ENCODE results near the gene GABRB2.
"Not testable (repeated sequence)": the region's sequence is repeated elsewhere in the genome, so short reads cannot be mapped to it uniquely, and the experiment has no call there.

GABRB2 gene

DNA sequence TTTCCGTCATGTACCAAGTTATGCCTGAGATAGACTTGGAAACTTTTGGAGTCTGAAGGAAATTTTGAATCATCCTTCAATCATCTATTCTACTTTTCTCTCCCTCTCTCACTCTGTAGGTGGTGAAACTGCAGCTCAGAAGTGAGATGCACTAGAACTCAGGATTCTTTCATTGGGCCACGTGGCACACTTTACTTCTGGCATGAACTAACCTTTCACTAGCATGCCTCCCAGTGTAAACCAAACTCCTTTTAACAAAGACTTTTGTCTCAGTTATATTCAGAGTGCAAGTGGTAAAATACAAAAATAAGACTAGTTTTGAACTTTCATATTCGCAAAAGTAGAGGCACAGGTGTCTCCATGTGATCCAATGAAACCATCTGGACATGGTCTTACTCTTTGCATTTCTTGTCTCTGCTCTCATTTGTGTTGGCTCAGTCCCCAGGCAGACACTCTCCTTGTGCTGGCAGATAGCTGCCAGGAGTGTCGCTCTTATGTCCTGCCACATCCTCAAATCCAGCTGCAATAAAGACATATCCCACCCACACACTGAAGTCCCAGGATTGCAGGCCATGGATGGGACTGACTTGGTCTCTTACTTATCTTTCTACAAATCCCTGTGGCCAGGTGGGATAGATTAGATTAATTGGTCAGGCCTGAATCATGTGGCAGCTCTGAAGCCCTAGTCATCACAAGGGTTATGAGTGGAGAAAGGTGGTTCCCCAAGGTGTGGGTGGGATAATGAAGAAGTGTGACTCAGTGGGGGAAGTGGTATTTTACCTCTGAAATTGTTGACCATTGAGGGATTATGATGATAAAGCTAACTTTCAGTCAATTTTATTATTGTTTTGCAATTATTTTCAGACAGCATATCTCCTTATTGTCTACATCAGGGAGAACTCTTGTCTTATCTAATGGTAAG lies 267.5 kb downstream of the GABRB2 start:
- H3K27me3 ChIP-seq (ENCODE audit: control insufficient read depth, insufficient read depth, low read length) = no peaks in the 10 kb centered on the region
- H3K36me3 ChIP-seq (ENCODE audit: control insufficient read depth, insufficient read depth, low read length) = no peaks in the 10 kb centered on the region
- no peaks in the 10 kb centered on the region for H3K4me1 ChIP-seq (ENCODE audit: control insufficient read depth, insufficient read depth, low read length)
- no peak overlapping the region for H3K9ac ChIP-seq (ENCODE audit: low read length)
- no peak overlapping the region for H3K27ac ChIP-seq (ENCODE audit: low read depth, low read length)
- no peak overlapping the region for H3K4me3 ChIP-seq (ENCODE audit: low read length)

DNA sequence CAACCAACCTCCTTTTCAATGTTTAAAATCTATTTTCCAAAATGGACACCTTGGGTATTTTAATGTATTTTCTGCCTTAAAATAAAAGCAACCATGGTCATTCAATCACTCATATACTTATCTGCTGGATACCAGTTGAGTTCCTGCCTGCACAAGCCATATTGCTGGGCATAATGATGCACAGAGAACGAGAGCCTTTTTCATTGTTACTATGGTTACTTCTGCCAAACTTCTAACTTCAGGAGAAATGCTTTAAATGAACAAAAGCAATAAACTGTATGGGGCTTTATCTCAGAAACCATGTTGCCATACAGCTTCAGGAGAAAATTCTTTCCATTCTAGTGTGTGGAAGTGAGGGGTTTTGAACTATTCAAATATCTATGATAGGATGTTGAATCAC lies 269.5 kb downstream of the GABRB2 start:
- Histone ChIP-seq H3K36me3 (ENCODE audit: control insufficient read depth, insufficient read depth, low read length) (no peaks in the 10 kb centered on the region), H3K9ac (ENCODE audit: low read length) (no peak overlapping the region), H3K27ac (ENCODE audit: low read depth, low read length) (no peak overlapping the region), H3K27me3 (ENCODE audit: control insufficient read depth, insufficient read depth, low read length) (no peaks in the 10 kb centered on the region), H3K4me3 (ENCODE audit: low read length) (no peak overlapping the region), H3K4me1 (ENCODE audit: control insufficient read depth, insufficient read depth, low read length) (no peaks in the 10 kb centered on the region)

DNA sequence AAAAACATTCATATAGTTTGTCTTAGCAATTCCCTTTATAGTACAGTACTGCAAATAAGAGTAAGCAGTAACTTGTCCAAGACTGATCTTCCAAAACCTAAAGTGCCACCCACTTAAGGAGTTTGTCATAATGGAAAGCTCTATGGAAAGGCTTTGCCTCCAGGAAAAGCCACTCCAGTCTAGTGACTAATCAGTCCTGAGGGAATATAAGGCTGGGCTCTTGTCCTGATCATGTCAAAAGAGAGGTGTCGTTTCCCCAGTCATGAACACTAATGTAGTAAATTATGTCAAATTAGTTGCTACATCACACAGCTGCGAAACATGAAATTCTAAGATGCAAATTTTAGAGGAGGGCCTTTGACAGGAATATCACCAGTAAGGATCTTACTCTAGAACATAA lies 271.6 kb downstream of the GABRB2 start:
- Histone ChIP-seq H3K9ac (ENCODE audit: low read length) (no peak overlapping the region), H3K36me3 (ENCODE audit: control insufficient read depth, insufficient read depth, low read length) (no peaks in the 10 kb centered on the region), H3K4me1 (ENCODE audit: control insufficient read depth, insufficient read depth, low read length) (no peaks in the 10 kb centered on the region), H3K27me3 (ENCODE audit: control insufficient read depth, insufficient read depth, low read length) (no peaks in the 10 kb centered on the region), H3K27ac (ENCODE audit: low read depth, low read length) (no peak overlapping the region), H3K4me3 (ENCODE audit: low read length) (no peak overlapping the region)

DNA sequence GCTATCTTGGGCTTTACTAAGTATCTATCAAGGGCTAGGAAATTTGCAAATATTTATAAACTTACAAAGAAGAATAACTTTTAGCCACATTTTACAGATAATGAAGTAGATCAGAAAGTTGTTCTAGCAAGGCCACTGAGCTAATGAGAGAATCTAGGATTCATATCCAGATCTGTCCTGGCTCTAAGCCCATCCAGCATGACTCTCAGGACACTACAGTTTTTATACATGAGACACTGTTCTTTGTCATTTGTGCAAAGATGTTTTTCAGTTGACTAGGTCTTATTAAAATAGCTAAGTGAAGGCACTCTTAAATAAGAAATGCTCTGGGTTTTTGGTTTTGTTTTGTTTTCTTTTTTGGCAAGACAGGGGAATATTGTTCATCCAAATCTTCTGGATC lies 273.1 kb downstream of the GABRB2 start:
- no peaks in the 10 kb centered on the region for H3K27me3 ChIP-seq (ENCODE audit: control insufficient read depth, insufficient read depth, low read length)
- no peak overlapping the region for H3K27ac ChIP-seq (ENCODE audit: low read depth, low read length)
- no peak overlapping the region for H3K4me3 ChIP-seq (ENCODE audit: low read length)
- no peaks in the 10 kb centered on the region for H3K4me1 ChIP-seq (ENCODE audit: control insufficient read depth, insufficient read depth, low read length)
- H3K9ac ChIP-seq (ENCODE audit: low read length) = no peak overlapping the region
- H3K36me3 ChIP-seq (ENCODE audit: control insufficient read depth, insufficient read depth, low read length) = no peaks in the 10 kb centered on the region

DNA sequence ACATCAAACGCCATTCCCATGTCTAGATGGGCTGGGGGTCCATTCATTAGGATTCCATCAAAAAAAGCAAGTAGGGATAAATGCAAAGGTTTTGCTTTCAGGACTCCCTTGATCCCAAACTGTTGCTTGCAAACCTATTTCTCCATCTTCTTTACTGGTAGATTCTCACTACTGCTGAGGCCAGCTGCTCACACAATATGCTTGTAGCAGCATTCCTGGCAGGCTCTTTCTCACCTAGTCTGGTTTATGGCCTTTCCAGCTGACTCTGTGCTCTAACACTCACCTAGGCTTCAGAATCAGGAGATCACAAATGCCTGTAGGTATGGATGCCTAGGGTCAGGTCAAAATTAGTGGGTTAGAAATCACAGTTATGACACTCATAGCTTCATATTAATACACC lies 274.7 kb downstream of the GABRB2 start:
- H3K27ac ChIP-seq (ENCODE audit: low read depth, low read length) = no peak overlapping the region
- no peaks in the 10 kb centered on the region for H3K27me3 ChIP-seq (ENCODE audit: control insufficient read depth, insufficient read depth, low read length)
- H3K9ac ChIP-seq (ENCODE audit: low read length) = no peak overlapping the region
- H3K4me3 ChIP-seq (ENCODE audit: low read length) = no peak overlapping the region
- H3K4me1 ChIP-seq (ENCODE audit: control insufficient read depth, insufficient read depth, low read length) = no peaks in the 10 kb centered on the region
- no peaks in the 10 kb centered on the region for H3K36me3 ChIP-seq (ENCODE audit: control insufficient read depth, insufficient read depth, low read length)

DNA sequence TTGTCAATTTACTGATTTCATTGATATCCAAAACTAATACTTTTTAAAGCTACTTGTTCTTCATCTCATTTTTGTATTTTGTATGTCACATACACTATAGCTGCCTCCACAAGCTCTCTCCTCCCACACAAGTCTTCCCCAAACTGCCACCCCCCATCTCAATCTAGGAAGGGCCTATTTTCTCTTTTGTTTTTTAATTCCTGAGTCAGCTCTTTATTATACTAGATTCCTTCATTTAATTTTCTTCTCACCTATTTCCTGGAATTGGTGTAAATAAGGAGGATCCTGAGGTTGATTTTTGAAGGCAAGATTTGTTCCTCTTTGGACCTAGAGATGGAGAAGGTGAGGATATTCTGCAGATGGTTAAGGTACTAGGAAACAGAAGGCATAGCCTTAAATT lies 277.4 kb downstream of the GABRB2 start:
- H3K9ac ChIP-seq (ENCODE audit: low read length) = no peak overlapping the region
- no peaks in the 10 kb centered on the region for H3K27me3 ChIP-seq (ENCODE audit: control insufficient read depth, insufficient read depth, low read length)
- no peaks in the 10 kb centered on the region for H3K4me1 ChIP-seq (ENCODE audit: control insufficient read depth, insufficient read depth, low read length)
- no peak overlapping the region for H3K27ac ChIP-seq (ENCODE audit: low read depth, low read length)
- no peaks in the 10 kb centered on the region for H3K36me3 ChIP-seq (ENCODE audit: control insufficient read depth, insufficient read depth, low read length)
- no peak overlapping the region for H3K4me3 ChIP-seq (ENCODE audit: low read length)

DNA sequence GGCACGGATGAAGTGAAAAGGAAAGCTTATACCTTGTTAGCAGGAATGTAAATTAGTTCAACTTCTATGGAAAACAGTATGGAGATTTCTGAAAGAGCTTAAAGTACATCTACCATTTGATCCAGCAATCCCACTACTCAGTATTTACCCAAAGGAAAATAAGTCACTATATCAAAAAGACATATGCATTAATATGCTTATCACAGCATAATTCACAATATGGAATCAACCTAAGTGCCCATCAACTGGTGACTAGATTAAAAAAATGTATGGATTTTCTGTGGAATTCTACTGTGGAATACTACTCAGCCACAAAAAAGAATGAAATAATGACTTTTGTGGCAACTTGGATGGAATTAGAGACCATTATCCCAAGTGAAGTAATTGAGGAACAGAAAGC lies 279.6 kb downstream of the GABRB2 start:
- no peaks in the 10 kb centered on the region for H3K36me3 ChIP-seq (ENCODE audit: control insufficient read depth, insufficient read depth, low read length)

DNA sequence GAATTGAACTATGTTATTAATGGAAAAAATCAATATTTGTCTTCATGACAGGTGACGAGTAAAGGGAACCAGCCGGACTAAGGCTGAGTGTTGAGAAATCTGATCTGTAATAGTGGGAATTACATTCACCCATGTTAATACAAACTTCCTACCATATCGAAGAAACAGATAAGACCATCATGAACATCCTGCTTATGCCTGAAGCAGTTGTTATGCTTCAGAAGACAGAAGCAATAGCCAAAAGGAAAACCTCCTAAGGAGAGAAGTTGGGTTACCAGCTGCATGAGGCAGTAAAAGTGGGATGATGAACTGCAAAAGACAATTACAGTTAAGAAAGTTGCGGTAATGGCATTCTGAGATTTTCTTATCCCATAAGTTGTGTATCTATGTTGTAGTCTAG lies 281.5 kb downstream of the GABRB2 start:
- Histone ChIP-seq H3K27me3 (ENCODE audit: control insufficient read depth, insufficient read depth, low read length) (no peaks in the 10 kb centered on the region), H3K27ac (ENCODE audit: low read depth, low read length) (no peak overlapping the region), H3K4me1 (ENCODE audit: control insufficient read depth, insufficient read depth, low read length) (no peaks in the 10 kb centered on the region), H3K4me3 (ENCODE audit: low read length) (no peak overlapping the region), H3K36me3 (ENCODE audit: control insufficient read depth, insufficient read depth, low read length) (no peaks in the 10 kb centered on the region), H3K9ac (ENCODE audit: low read length) (no peak overlapping the region)

More for the DNA sequence above, 279.6 kb downstream of the GABRB2 start:
- Histone ChIP-seq H3K4me3 (ENCODE audit: low read length) (no peak overlapping the region), H3K4me1 (ENCODE audit: control insufficient read depth, insufficient read depth, low read length) (no peaks in the 10 kb centered on the region), H3K9ac (ENCODE audit: low read length) (no peak overlapping the region), H3K27me3 (ENCODE audit: control insufficient read depth, insufficient read depth, low read length) (no peaks in the 10 kb centered on the region), H3K27ac (ENCODE audit: low read depth, low read length) (no peak overlapping the region)

DNA sequence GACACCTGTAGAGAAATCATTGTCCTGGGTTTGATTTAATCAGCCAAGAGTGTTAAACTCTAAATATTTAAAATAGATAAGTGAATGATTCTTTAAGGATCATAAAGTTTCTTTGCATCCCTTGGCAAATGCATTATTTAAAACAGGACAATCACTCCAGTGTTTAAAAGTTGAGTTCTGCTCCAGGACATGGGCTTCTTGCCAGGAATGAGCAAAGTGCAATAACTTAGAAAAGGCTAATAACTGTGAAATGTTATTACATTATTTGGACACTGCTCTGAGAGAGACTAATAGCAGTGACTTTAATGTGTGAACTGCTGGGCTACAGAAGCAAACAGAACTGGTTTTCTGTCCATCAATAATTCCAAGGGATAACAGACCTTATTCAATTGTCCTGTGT lies 283.3 kb downstream of the GABRB2 start:
- Histone ChIP-seq H3K27me3 (ENCODE audit: control insufficient read depth, insufficient read depth, low read length) (no peaks in the 10 kb centered on the region), H3K4me3 (ENCODE audit: low read length) (no peak overlapping the region), H3K9ac (ENCODE audit: low read length) (no peak overlapping the region), H3K4me1 (ENCODE audit: control insufficient read depth, insufficient read depth, low read length) (no peaks in the 10 kb centered on the region), H3K27ac (ENCODE audit: low read depth, low read length) (no peak overlapping the region), H3K36me3 (ENCODE audit: control insufficient read depth, insufficient read depth, low read length) (no peaks in the 10 kb centered on the region)

DNA sequence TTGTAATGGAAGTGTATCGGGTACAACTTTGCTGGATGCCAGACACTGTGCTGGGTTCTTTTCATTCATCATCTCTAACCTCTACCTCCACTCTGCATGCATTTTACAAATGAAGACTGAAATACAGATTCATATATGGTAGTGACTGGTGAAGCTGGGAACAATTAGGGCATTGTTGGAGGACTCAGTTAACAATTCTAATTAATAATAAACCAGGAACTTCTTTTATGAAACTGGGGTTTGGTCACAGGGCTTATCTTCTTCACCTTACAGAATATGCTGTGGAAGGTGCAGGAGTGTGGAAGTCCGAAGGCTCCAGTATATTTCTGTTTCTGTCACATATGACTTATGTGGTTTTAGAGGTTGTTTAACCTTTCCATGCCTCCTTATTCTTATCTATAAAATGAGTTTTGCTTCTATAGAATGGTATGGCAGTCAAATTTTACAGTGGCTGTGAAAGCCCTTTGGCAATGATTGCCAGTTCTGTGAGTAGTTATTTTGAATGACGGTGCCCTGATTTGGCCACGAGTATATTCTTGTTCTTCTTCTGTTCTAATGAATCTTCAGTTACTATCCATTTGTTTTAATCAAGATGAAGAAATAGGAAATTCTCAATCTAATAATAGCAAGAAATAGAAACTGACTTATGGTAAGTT lies 284.7 kb downstream of the GABRB2 start:
- Histone ChIP-seq H3K27me3 (ENCODE audit: control insufficient read depth, insufficient read depth, low read length) (no peaks in the 10 kb centered on the region), H3K9ac (ENCODE audit: low read length) (no peak overlapping the region), H3K4me1 (ENCODE audit: control insufficient read depth, insufficient read depth, low read length) (no peaks in the 10 kb centered on the region), H3K27ac (ENCODE audit: low read depth, low read length) (no peak overlapping the region), H3K36me3 (ENCODE audit: control insufficient read depth, insufficient read depth, low read length) (no peaks in the 10 kb centered on the region), H3K4me3 (ENCODE audit: low read length) (no peak overlapping the region)

DNA sequence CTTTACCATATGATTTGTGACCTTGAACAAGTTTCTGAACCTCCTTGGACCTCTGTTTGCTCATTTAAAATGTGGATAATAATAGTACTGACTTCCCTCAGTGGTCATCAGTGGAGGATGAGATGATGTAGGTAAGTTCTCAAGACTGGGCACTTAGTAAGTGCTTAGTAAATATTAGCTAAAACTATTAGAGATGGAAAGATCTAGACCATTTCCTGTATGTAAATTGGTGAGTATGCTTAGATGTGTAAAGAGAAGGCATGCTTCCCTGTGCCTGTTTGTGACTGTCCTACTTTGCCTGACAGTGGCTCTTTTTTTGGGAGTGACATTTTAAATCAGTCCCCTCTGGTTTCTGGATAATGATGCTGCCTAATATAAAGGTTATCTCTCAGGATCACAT lies 288.1 kb downstream of the GABRB2 start:
- H3K9ac ChIP-seq (ENCODE audit: low read length) = no peak overlapping the region
- no peaks in the 10 kb centered on the region for H3K36me3 ChIP-seq (ENCODE audit: control insufficient read depth, insufficient read depth, low read length)
- H3K4me1 ChIP-seq (ENCODE audit: control insufficient read depth, insufficient read depth, low read length) = no peaks in the 10 kb centered on the region
- no peak overlapping the region for H3K4me3 ChIP-seq (ENCODE audit: low read length)
- H3K27me3 ChIP-seq (ENCODE audit: control insufficient read depth, insufficient read depth, low read length) = no peaks in the 10 kb centered on the region
- H3K27ac ChIP-seq (ENCODE audit: low read depth, low read length) = no peak overlapping the region

DNA sequence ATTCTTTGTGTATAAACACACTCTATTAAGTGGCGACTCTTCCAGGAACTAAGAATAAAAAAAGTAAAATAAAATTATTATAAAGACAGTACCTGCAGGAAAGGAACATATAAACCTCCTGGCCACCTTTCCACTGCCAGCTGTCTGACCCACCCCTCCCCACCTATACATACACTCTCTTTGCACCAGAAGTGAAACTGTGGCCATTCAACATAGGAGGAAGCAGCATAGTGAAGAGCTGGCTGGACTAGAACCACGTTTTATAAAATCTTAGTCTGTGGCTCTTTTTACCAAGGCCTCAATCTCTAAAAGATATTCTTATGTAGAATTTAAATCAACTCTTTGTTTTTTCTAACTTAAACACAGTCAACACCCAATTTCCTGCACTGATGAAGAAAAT lies 289.6 kb downstream of the GABRB2 start:
- Histone ChIP-seq H3K27me3 (ENCODE audit: control insufficient read depth, insufficient read depth, low read length) (no peaks in the 10 kb centered on the region), H3K9ac (ENCODE audit: low read length) (no peak overlapping the region), H3K27ac (ENCODE audit: low read depth, low read length) (no peak overlapping the region), H3K36me3 (ENCODE audit: control insufficient read depth, insufficient read depth, low read length) (no peaks in the 10 kb centered on the region), H3K4me1 (ENCODE audit: control insufficient read depth, insufficient read depth, low read length) (no peaks in the 10 kb centered on the region), H3K4me3 (ENCODE audit: low read length) (no peak overlapping the region)

DNA sequence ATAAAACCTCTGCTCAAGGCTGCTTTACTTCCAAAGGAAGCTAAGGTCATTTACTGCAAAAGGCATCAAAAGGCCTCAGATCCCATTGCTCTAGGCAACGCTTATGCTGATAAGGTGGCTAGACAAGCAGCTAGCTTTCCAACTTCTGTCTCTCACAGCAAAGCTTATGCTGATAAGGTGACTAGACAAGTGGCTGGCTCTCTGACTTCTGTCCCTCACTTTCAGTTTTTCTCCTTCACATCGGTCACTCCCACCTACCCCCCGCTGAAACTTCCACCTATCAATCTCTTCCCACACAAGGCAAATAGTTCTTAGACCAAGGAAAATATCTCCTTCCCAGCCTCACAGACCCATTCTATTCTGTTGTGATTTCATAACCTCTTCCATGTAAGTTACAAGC lies 293.6 kb downstream of the GABRB2 start:
- not testable (repeated sequence) for H3K9ac ChIP-seq (ENCODE audit: low read length); H3K27ac ChIP-seq (ENCODE audit: low read depth, low read length); H3K27me3 ChIP-seq (ENCODE audit: control insufficient read depth, insufficient read depth, low read length); H3K4me1 ChIP-seq (ENCODE audit: control insufficient read depth, insufficient read depth, low read length); H3K36me3 ChIP-seq (ENCODE audit: control insufficient read depth, insufficient read depth, low read length); H3K4me3 ChIP-seq (ENCODE audit: low read length)

Measured in rectal smooth muscle tissue (tissue), 1 donor.